Right renal cortex interstitium (tissue), 3 donors: ENCODE results near the gene ATXN10. TPM values are rescaled to one million over a fixed set of nuclear protein-coding genes. Genes with fewer than 3 reads are reported as not detected.
"Not testable (repeated sequence)": the region's sequence is repeated elsewhere in the genome, so short reads cannot be mapped to it uniquely, and the experiment has no call there.

Experiments used
- DNase-seq, 3 donors: peaks; one replicate each; pipeline ENCODE4 v3.0.0-alpha.2; 2013; ENCODE audit warnings: low read depth in 3 of 3, low spot score in 2 of 3
- polyA plus RNA-seq, 3 donors: library from polyadenylated mRNA; unstranded; fragments of 120-200 nt; gene quantifications; one replicate each; pipeline ENCODE4 v1.2.1, GENCODE V29; 2013; ENCODE audit not compliant: insufficient read length in 3 of 3

Gene ATXN10
- polyA plus RNA-seq, 3 donors = 349 to 375 (median 367) TPM

DNA sequence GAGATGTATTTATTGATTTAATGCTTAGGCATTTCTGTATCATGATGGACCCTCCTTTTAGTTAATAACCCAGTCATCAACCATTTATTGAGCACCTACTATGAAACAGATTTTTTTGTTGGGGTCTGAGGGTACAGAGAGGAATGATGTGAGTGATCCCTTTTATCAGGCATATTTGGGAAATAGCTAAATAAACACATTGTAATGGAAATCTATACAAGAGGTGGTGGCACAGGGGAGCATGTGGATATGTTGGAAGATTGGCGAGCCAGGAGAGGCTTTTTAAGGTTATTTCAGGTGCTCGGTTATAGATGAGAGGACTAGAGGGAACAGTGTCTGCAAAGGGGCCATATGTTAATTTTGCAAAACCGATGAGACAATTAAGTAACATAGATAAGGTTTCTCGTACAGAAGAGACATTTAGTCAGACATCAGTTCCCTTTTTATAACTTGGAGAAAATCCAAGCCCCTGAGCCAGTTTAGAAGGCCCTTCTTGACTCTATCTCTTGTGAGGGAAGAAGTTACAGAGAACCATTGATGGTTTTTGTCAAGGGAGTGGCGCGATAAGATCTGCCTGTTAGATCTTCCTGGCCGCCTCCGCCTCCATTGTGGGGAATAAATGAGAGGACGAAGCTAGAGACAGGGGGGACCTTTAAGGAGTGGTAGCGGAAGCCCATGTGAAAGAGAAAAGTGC is 2.0 kb downstream of the ATXN10 start:
- no peak for DNase-seq

DNA sequence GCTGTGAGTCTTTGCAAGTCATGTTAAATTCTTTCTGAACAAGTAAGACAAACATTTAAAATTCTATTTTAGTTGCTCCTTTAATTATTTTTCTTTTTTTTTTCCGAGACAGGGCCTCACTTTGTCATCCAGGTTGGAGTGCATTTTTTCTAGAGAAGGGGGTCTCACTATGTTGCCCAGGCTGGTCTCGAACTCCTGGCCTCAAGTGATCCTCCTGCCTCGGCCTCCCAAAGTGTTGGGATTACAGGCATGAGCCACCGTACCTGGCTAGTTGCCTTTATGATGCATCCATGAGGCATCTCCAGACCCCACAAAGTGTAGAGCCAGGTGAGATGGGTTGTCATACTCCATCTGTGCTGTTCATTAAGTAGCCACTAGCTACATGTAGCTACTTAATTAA is 4.4 kb downstream of the ATXN10 start:
- DNase-seq = no peak

DNA sequence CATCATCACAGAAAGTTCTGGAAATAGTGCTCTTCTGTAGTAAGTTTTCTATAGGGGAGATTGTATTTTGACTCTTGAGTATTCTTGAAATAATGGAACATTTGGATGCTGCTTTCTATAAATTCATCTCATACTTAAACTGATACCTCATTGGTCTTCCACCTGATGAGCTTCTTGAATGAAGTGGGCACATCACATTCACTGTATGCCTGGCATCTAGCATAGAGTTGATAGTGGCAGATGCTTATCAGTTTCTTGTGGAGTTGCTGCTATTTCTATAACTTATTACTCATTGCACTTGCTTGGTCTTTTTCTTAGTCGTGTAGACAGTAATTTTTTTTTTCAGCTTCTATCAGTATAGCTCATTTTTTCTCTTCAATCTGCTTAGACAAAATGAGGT is 5.4 kb downstream of the ATXN10 start:
- no peak for DNase-seq

DNA sequence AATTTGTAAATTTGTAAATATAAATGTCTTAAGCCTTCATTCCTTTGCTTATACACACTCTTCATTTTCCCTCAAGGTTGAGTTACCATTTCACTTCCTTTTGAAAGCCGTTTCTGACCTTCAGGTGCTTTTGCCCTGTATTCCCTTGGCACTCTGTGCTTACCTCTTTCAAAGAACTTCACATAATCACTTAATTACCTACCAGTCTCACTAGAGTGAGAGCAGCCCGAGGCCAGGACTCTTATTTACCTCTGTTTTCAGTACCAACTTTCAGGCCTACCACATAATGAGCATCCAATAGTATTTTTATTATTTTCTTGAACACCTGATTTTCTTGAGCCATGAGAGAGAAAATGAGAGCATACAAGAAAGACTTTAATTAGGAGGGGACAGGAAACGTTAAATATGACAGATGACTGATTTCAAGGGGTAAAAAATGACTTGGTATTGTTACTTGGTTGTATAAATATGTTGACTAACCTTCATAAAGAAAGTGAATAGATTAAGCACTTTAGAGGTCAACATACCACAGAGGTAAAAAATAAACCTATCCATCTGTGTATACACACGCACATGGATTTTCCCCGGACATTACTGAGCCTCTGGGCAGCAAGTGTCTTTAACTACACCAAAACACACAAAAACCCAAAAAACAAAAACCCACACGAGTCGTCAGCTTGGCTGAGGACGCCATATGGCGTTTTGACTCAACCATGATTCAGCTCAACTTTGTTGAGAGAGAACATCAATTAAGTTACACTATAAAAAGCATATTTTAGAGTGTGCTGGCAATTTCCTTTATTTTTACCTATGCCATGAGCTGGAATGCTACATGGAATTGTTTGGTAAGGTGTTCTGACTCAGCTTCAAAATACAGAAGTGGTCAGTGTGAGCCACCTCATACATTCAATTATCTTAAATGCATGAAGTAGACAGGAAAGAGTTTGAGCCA is 7.6 kb downstream of the ATXN10 start:
- DNase-seq = no peak

DNA sequence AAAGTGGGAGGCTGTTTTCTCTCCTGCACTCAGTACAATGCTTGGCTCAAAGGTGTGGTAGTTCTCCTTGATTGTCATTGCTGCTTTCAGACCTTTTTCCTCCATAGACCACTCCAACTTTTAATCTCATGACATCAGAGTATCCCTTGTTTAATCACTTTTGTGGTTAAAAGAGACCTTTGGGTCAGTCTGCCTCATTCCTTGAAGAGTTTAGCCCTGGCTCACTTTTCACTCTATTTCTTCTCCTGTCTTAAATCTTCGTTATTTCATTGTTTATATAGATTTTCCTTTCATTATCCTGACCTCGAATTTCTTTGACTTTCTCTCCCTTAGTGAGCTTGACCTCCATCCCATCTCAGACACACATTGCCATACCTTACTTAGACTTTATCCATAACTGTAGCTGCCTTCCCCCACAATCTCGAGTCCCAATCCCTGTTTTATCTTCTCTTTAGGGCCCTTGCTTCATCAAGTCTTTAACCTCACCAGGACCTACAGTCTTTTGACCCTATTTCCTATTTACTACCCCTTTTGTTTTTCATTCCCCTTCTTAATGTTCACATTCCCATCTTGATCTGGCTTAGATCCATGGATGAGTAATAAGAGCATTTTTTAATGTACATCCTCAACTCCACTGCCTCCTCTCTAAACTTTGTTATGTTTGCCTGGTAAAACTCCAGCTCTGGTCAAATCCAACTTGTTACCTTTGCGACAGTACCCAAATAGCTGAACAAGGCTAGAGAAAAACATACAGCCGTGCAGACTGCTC is 9.5 kb downstream of the ATXN10 start:
- DNase-seq = no peak

DNA sequence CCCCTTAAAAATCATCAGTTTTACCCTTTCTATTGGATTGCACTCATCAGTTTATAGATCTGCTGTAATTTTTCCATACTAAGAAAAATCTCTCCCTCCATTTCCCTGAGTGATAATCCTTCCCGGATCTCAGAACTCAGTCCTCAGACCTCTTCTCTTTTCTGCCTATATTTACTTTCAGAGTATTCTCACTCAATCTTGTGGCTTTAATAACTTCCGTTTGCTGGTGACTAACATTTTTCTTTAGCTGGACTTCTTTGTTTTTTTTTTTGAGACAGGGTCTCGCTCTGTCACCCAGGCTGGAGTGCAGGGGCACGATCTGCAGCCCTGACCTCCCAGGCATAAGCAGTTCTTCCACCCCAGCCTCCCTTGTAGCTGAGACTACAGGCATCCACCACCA is 10.4 kb downstream of the ATXN10 start:
- DNase-seq = no peak

DNA sequence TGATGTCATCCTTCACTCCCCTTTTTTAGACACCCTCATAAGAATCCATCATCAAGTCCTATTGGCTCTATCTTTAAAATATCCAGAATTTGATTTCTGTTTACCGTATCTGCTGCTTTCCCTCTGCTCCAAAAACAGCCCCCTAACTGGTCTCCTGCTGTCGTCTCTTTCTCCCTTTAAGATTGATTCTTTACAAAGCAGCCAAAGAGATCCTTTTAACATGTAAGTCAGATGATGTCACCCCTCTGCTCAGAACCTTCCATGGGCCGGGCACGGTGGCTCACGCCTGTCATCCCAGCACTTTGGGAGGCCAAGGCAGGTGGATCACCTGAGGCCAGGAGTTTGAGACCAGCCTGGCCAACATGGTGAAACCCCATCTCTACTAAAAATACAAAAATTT is 11.1 kb downstream of the ATXN10 start:
- DNase-seq = not testable (repeated sequence)

DNA sequence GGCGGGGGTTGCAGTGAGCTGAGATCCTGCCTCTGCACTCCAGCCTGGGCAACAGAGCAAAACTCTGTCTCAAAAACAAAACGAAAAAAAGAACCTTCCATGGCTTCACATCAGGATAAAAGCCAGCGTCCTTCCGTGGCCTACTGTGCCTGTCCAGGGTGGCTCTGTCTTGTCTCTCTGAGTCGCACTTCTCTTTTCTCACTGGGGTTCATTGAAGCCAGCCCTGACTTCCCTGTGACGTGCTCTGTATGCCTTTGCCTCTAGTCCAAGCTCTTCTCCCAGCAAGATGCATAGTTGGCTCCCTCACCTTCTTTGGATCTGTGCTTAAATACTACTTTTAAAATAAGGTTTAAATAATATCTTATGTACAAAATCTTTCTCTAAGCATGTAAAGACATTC is 11.6 kb downstream of the ATXN10 start:
- DNase-seq = no peak

DNA sequence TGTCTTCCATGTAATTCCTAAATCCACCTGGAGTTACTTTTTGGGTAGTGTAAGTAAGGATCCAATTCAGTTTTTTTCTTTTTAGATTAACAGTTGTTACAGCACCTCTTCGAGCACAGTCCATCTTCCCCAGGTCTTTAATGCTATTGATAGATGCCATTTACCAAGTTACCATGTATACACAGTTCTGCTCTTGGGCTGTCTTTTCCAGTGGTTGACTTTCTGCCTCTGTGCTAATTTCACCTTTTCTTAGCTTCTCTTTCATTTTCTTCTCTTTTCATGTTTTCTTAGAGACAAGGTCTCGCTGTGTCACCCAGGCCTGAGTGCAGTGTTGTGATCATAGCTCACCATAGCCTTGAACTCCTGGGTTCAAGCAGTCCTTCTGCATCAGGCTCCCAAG is 12.0 kb downstream of the ATXN10 start:
- no peak for DNase-seq

DNA sequence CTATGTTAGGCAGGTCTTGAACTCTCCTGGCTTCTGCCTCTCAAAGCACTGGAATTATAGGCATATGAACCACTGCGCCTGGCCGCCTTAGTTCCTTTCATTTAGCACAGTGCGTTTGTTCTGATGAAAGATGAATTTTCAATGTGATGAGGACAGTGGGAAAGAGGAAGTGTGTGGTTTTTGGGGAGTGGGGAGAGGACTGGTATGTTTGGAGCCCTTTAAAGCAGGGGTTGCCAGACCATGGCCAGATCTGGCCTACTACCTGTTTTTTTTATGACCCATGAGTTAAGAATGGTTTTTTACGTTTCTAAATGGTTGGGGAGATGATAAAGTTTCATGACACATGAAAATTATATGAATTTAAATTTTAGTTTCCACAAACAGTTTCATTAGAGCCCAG is 12.5 kb downstream of the ATXN10 start:
- no peak for DNase-seq

DNA sequence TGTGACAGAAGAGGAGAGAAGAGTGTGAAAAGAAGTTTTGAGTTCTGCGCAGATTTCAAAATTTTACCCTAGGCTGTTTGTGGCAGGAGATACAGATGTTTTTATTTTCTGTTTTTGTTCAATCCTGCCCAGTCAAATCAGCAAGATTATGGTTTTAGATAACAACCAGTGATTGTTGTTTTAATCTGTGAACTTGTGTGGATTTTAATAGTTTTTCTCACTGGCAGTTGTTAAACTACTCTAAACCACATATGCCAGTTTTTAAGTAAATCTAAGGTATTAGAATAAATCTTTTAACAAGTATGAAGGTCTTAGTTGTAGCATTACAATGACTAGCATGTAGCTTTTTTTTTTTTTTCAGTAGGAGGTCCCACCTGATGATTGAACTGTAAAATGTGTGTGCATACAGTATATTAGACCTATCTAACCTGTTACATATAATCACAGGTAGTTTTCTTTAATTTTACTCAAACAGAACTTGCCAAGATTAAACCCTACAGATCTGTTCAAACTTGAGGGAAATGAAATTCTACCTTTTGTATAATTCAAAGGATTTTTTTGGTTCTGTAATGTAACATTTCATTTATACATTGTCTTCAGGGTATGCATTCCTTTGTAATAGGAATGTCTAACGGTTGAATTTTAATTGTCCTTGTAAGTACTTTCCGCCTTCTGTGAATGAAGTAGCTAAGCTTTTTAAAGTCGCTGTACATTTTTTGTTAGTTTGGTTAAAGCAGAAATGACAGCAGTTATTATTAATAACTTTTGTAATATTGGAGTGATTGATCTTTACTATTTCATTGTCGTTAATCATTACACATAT is 13.3 kb downstream of the ATXN10 start:
- DNase-seq = no peak

DNA sequence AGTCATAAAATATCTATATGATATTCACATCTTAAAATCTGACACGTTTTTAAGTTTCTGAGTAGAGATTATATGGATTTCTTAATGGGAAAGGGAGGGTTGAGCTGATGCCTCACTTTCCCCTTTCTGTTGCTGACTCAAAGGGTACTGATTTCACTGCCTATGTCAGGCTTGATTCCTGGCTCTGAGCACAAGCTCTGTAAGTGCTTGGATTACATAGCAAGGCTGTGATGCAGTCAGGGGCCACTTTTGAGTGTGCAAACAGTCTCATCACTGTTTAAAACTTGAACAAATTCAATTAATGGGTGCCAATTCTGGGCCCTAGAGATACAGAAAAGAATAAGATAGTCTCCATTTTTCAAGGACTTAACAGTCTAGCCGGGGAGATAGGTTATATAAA is 14.4 kb downstream of the ATXN10 start:
- no peak for DNase-seq

DNA sequence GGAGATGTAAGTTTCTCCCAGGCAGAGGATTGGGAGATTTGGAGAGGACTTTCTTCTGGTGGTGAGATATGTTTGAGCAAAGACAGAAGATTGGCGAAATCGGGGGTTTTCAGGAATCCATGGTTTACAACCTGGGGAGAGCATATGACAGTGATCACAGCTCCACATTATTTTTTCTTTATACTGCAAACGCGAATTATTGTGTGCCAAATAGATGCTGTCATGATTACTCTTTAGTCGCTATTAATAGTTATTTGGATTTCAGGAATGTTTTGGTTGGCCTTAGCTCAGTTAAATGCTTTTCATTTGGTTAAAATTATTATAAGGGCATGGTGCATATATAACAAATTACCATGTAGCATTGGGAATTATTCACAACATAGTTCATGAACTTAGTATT is 15.2 kb downstream of the ATXN10 start:
- DNase-seq = no peak

DNA sequence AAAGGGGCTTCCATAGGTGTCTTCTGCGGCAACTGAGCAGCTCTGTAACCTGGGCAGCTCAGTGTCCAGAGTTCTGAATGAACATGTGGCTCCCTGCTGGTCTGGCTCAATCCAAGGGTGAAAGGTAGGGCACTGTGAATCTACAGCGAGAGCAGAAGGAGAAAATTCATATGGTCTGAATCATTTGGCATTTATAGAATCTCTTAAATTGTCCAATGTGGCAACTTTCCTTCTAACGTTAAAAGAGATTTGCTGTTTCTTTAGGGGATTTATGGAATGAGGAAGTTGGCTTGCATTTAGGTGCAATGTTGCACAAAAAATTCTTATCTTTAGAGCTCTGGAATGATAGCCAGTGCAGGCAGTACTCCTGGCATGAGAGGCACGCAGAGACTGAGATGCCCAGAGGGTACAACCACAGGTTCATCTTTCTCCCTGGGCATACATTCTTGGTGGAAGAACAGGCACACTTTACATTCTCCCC is 17.0 kb downstream of the ATXN10 start:
- no peak for DNase-seq

DNA sequence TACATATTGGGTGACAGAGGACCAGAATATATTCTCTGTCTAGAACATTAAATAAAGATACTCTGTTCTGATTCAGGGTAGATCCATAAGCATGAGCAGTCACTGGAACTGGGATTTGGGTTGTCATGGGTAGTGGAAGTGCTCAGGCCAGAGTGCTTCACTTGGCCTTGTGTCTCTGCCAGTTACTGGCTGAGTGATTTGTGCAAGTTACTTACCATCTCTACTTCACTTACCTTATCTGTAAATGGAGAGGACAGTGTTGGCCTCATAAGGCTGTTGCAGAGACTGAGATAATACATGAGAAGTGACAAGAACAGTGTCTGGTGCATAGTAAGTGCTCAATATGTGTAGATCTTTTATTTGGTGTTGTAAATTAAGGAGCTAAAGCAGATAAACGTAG is 17.6 kb downstream of the ATXN10 start:
- no peak for DNase-seq

DNA sequence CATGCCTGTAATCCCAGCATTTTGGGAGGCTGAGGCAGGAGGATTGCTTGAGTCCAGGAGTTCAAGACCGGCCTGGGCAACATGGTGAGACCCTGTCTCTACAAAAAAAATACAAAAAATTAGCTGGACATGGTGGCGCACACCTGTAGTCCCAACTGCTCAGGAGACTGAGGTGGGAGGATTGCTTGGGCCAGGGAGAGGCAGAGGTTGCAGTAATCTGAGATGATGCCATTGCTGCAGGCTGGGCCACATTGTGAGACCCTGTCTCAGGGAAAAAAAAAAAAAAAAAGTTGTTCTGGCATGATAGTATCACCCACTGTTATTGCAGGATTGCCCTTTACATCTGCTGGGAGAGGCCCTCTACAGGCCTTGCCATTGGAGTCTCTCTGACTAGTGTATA is 18.4 kb downstream of the ATXN10 start:
- no peak for DNase-seq

DNA sequence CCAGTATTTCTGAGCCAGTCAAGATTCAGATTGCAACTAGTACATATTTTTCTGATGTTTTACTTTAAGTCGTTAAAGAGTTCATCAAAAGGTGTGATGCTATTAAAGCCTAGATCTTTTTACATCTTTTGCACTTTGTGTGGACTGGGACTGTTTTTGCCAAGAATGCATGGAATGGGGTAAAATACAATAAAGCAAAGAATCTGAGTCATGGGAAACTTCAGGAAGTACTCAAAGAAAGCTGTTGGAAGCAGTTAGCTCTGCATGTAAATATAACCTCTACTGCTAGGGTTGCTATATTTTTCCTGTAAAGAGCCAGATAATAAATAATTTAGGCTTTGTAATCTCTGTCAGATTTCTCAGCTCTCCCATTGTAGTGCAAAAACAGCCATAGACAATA is 20.9 kb downstream of the ATXN10 start:
- DNase-seq = no peak

DNA sequence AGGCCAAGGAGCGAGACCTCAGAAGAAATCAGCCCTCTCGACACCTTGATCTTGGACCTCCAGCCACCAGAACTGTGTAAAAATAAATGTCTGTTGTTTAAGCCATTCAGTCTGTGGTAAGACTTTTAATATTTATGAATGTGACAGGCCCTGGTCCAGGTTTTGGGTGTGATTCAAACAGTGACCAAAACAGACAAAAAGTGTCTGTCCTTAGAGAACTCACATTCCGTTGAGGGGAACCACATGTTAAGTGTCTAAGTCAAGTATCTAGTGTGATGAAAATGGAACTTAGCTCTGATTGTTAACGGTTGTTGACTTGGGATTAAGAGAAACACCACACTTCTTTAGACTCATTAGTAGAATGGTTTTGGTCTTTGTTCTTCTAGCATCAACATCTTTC is 22.2 kb downstream of the ATXN10 start:
- no peak for DNase-seq

DNA sequence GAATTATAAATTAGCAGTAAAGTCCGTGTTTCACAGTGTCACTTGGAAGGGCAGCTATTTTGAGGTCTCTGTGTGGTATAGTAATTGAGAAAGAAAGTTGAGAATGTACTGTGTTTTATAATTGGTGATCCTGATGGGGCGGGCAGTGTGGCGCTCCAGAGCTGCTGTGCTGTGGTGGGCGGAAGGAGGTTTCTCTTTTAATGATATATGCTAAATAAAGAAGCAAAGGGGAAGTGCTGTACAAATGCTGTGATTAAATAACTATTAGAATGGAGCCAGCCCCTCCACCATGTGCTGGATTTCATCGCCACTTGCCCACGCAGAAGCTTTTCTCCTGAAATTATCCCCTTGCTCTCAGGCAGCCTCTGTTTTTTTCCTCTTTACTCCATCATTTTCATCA is 24.6 kb downstream of the ATXN10 start:
- no peak for DNase-seq

DNA sequence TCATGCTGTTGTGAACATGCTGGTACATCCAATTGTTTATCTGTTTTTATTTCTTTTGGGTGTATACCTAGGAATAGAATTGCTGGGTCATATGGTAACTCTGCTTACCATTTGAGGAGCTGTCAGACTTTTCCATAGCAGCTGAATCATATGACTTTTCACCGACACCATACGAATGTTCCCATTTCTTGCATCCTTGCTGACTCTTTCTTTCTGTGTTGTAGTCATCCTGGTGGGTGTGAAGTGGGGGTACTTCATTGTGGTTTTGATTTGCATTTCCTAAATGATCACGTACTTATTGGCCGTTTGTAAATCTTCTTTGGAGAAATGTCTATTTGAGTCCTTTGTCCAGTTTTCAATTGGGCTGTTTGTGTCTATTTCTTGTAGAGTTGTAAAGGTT is 26.5 kb downstream of the ATXN10 start:
- DNase-seq = no peak
